Lower lobe of right lung (tissue), 2 donors: ENCODE measurements around the gene EFS. TPM values are rescaled to one million over a fixed set of nuclear protein-coding genes. Genes with fewer than 3 reads are reported as not detected.
A peak's percentile ranks its signal among the peaks of the same experiment; 100 is the strongest.

Experiments used
- ATAC-seq, 2 donors: fragments of 200-7000 bp; cut with Tn5 transposase; one replicate each; pipeline ENCODE4 v1.9.1; 2020 to 2022; ENCODE audit warnings: mild to moderate bottlenecking in 2 of 2, moderate library complexity in 2 of 2
- DNase-seq: peaks from one replicate; pipeline ENCODE4 v3.0.0-alpha.2; 2020
- H3K27ac ChIP-seq: fragments of 200-600 bp; one replicate; pipeline ENCODE4 v1.8.0; 2022
- H3K27me3 ChIP-seq: fragments of 200-600 bp; one replicate; pipeline ENCODE4 v1.8.0; 2022; ENCODE audit warnings: low read depth
- H3K36me3 ChIP-seq: fragments of 200-600 bp; one replicate; pipeline ENCODE4 v1.8.0; 2022; ENCODE audit warnings: mild to moderate bottlenecking
- H3K4me1 ChIP-seq: fragments of 200-600 bp; one replicate; pipeline ENCODE4 v1.8.0; 2022
- H3K4me3 ChIP-seq: fragments of 200-600 bp; one replicate; pipeline ENCODE4 v1.8.0; 2022; ENCODE audit warnings: mild to moderate bottlenecking
- H3K9me3 ChIP-seq: fragments of 200-600 bp; one replicate; pipeline ENCODE4 v1.8.0; 2022
- intact Hi-C: fragments of 100-400 bp; cut with DNase I; formaldehyde crosslinking; loops from one replicate; pipeline ENCODE4 v1.11.0; 2022
- microRNA-seq: library from miRNA; unstranded; fragments of <30 nt; microRNA quantifications from one replicate; pipeline ENCODE4 v1.2.0, GENCODE V29; 2020; ENCODE audit warnings: borderline number of aligned reads
- total RNA-seq: library from RNA; stranded (reverse); fragmentation: NEBNext Ultra II Directional; extraction: Animal tissue kit (Norgen Biotek cat#: 25700); gene quantifications from one replicate; pipeline ENCODE4 v1.2.1, GENCODE V29; 2021
- TF ChIP-seq, protein P1 (sequence below): fragments of 200-600 bp; IDR thresholded peaks from one replicate; pipeline ENCODE4 v1.8.0; 2022; ENCODE audit warnings: antibody characterized with exemption, mild to moderate bottlenecking
- donor health status: DM: no; HTN: yes; CAD: no; lungs with severe emphysema.

The EFS gene
- total RNA-seq, 1 donor from 2014 or later = 11.5 TPM

DNA sequence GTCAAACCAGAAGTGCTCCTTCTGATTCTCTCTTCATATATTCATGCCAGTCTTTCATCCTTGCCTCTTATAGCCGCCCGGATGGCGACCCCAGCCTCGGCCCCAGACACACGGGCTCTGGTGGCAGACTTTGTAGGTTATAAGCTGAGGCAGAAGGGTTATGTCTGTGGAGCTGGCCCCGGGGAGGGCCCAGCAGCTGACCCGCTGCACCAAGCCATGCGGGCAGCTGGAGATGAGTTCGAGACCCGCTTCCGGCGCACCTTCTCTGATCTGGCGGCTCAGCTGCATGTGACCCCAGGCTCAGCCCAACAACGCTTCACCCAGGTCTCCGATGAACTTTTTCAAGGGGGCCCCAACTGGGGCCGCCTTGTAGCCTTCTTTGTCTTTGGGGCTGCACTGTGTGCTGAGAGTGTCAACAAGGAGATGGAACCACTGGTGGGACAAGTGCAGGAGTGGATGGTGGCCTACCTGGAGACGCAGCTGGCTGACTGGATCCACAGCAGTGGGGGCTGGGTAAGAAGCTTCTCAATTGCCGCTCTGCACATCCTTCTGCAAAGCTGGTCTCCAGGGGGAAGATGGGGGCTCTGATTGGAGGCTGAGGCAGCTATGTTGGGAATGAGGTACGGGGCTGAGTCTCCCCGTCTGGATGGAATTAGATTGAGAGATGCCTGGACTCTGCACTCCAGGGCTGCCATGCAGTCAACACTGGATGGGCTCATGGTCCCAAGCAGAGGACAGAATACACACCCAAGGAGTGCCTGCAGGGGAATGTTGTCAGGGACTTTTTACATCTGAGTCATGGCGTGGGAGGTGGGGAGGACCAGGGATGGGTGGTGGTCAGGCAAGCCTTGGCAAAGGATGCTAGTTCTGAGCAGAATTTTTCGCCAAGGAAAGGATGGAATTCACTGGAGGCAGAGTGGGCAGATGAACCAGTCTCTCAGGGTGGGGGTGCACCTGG, 57.0 kb downstream of the EFS start:
- intact Hi-C loops = no loop called here
- no peak for DNase-seq
- no peak for ATAC-seq
- no peaks in the 10 kb centered on the region for H3K27me3 ChIP-seq
- H3K27ac ChIP-seq = peak overlapping the region; percentile 82
- H3K4me3 ChIP-seq = peak overlapping the region; percentile 65
- peaks cover 40% of the 10 kb centered on the region for H3K4me1 ChIP-seq
- H3K9me3 ChIP-seq = no peaks in the 10 kb centered on the region
- TF ChIP-seq, protein P1, sequence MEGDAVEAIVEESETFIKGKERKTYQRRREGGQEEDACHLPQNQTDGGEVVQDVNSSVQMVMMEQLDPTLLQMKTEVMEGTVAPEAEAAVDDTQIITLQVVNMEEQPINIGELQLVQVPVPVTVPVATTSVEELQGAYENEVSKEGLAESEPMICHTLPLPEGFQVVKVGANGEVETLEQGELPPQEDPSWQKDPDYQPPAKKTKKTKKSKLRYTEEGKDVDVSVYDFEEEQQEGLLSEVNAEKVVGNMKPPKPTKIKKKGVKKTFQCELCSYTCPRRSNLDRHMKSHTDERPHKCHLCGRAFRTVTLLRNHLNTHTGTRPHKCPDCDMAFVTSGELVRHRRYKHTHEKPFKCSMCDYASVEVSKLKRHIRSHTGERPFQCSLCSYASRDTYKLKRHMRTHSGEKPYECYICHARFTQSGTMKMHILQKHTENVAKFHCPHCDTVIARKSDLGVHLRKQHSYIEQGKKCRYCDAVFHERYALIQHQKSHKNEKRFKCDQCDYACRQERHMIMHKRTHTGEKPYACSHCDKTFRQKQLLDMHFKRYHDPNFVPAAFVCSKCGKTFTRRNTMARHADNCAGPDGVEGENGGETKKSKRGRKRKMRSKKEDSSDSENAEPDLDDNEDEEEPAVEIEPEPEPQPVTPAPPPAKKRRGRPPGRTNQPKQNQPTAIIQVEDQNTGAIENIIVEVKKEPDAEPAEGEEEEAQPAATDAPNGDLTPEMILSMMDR = no peak
- H3K36me3 ChIP-seq = peaks cover 48% of the 10 kb centered on the region

- peaks cover 43% of the 10 kb centered on the region for H3K4me1 ChIP-seq
- H3K27ac ChIP-seq = peak overlapping the region; percentile 82
- H3K27me3 ChIP-seq = no peaks in the 10 kb centered on the region
- peak overlapping the region; percentile 65 for H3K4me3 ChIP-seq
- H3K9me3 ChIP-seq = no peaks in the 10 kb centered on the region
- TF ChIP-seq, protein P1 = no peak
- DNase-seq (no peak), ATAC-seq (no peak)
- intact Hi-C loops = no loop called here
- peaks cover 42% of the 10 kb centered on the region for H3K36me3 ChIP-seq
These were observed 57.8 kb downstream of the EFS start for GRCh38 chr14:23307146-23307530.

DNA sequence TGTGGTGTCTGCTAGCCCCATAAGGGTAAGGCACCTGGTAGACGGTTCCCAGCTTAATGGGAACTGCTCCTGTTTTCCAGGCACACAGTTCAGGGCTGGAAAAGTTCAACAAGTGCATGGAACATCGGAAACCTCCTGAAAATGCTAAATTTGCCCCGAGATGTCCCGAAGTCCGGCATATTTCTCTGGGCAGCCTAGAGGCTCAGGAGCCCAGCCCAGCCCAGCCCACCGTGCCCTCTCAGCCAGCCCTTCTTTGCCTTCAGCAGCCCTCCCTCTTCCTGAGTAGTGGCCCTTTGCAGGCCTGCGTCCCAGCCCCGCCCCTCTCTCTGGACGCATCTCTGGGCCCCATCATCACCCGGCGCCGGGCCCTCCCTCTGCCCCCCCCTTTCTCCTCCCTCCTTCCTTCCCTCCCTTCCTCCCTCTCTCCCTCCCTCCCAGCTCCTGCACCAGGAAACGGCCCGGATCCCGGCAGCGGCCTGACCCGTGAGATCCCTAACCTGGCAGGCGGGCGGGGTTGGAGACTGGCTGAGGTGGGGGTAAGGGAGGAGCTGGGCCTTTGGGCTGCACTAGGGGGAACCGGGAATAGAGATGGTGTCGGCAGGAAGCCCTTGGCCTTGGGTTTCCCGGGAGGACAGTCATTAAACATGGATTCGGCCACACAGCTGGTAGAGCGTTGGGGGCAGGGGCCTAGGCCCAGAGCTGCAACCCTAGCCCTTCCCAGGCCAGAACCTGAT, 58.4 kb downstream of the EFS start, which contains the start of gene BCL2L2:
BCL2L2 (plus strand) TSS at position 422 of the 734 bp plus-strand sequence. CDS start 935 bp downstream, outside the sequence.
- H3K4me1 ChIP-seq = peaks cover 43% of the 10 kb centered on the region
- TF ChIP-seq, protein P1 = no peak
- no peaks in the 10 kb centered on the region for H3K27me3 ChIP-seq
- H3K27ac ChIP-seq = peak within 1 kb of the TSS; percentile 82
- H3K36me3 ChIP-seq = peaks cover 36% of the 10 kb centered on the region
- ATAC-seq (peak; percentile 79 to 83), DNase-seq (peak; percentile 94)
- no peaks in the 10 kb centered on the region for H3K9me3 ChIP-seq
- H3K4me3 ChIP-seq = peak within 1 kb of the TSS; percentile 65
- intact Hi-C loops = no loop called here

Small RNAs within 50 kb of the gene (microRNA-seq; reads per million reads assigned to microRNA genes)
- gene MIR208A = 8.0 reads per million, percentile 10 among the genes with 10 or more reads in this experiment

Other genes with a start within 250 kb of the EFS start
- 0.32 TPM for gene CEBPE, start 245.9 kb downstream of the EFS start, total RNA-seq
- 36.8 TPM for gene SLC7A8, start 181.5 kb downstream of the EFS start, total RNA-seq
- not detected for gene RNF212B, start 127.2 kb downstream of the EFS start, total RNA-seq
- 12.4 TPM for gene HOMEZ, start 79.0 kb downstream of the EFS start, total RNA-seq
- gene PPP1R3E, start 62.3 kb downstream of the EFS start, total RNA-seq = 16.9 TPM
- gene BCL2L2, start 58.3 kb downstream of the EFS start, total RNA-seq = 43.9 TPM
- gene PABPN1, start 43.7 kb downstream of the EFS start, total RNA-seq = 122 TPM
- gene SLC22A17, start 12.3 kb downstream of the EFS start, total RNA-seq = 10.6 TPM
- not detected for gene IL25, start 7.6 kb upstream of the EFS start, total RNA-seq
- 1.4 TPM for gene CMTM5, start 11.9 kb upstream of the EFS start, total RNA-seq
- 0.62 TPM for gene MYH6, start 43.1 kb upstream of the EFS start, total RNA-seq
- gene MYH7, start 70.5 kb upstream of the EFS start, total RNA-seq = 0.09 TPM
- gene NGDN, start 104.5 kb upstream of the EFS start, total RNA-seq = 33.3 TPM
- 5.1 TPM for gene ZFHX2, start 186.6 kb upstream of the EFS start, total RNA-seq
- 19.1 TPM for gene THTPA, start 191.1 kb upstream of the EFS start, total RNA-seq
- gene AP1G2, start 202.6 kb upstream of the EFS start, total RNA-seq = 146 TPM
- gene JPH4, start 213.6 kb upstream of the EFS start, total RNA-seq = 5.1 TPM